Islet of Langerhans (tissue), 1 donor: Measurements from ENCODE around the gene SYT9.
"Not testable (repeated sequence)": the region's sequence is repeated elsewhere in the genome, so short reads cannot be mapped to it uniquely, and the experiment has no call there.

ENCODE experiments used
- FAIRE-seq: peaks from one replicate; lab custom pipeline; 2011; peaks lifted over from hg19 to GRCh38; lab: Jason Lieb, UNC

SYT9 gene

GRCh38 chr11:7508087-7508486, 256.4 kb downstream of the SYT9 start:
- no peak for FAIRE-seq

GRCh38 chr11:7509966-7510365, 258.3 kb downstream of the SYT9 start:
- no peak for FAIRE-seq

GRCh38 chr11:7511401-7511800, 259.7 kb downstream of the SYT9 start:
- FAIRE-seq, result no peak

- no peak for FAIRE-seq
Observed at GRCh38 chr11:7512525-7513233, 261.0 kb downstream of the SYT9 start.

- FAIRE-seq, result no peak
Observed at GRCh38 chr11:7513234-7514098, 261.8 kb downstream of the SYT9 start, which contains the start of gene PPFIBP2. Gene PPFIBP2 (plus strand): TSS chr11:7513999. CDS start chr11:7549476, 35,477 bp downstream.

- FAIRE-seq, result no peak
Observed at GRCh38 chr11:7514099-7514591, 262.4 kb downstream of the SYT9 start.

- no peak for FAIRE-seq
Observed at GRCh38 chr11:7515447-7515886, 263.8 kb downstream of the SYT9 start.

- FAIRE-seq, result no peak
Observed at GRCh38 chr11:7516475-7516874, 264.8 kb downstream of the SYT9 start.

GRCh38 chr11:7517743-7518142, 266.0 kb downstream of the SYT9 start:
- not testable (repeated sequence) for FAIRE-seq
